ACC112 (cell line): ENCODE data around the gene BCL2L13.
"Not testable (repeated sequence)": the region's sequence is repeated elsewhere in the genome, so short reads cannot be mapped to it uniquely, and the experiment has no call there.

ENCODE experiments used
- H2AFZ ChIP-seq: fragments of 200-600 bp; sonication (generic); one replicate; pipeline ENCODE4 v1.6.0; 2017; ENCODE audit warnings: antibody characterized with exemption, low read length; ENCODE audit not compliant: unreplicated experiment
- H3K27ac ChIP-seq: fragments of 200-600 bp; sonication (generic); 2 replicates; pipeline ENCODE4 v1.5.1; 2014; ENCODE audit warnings: low read depth, mild to moderate bottlenecking, antibody characterized with exemption, low read length, moderate library complexity
- H3K27me3 ChIP-seq: fragments of 200-600 bp; sonication (generic); 2 replicates; pipeline ENCODE4 v1.6.1; 2014; ENCODE audit warnings: mild to moderate bottlenecking, antibody characterized with exemption, low read length, moderate library complexity, mixed read lengths; ENCODE audit not compliant: insufficient read depth
- H3K36me3 ChIP-seq: fragments of 200-600 bp; sonication (generic); 2 replicates; pipeline ENCODE4 v1.6.1; 2016; ENCODE audit warnings: mild to moderate bottlenecking, antibody characterized with exemption, low read length, moderate library complexity, mixed read lengths; ENCODE audit not compliant: insufficient read depth
- H3K4me1 ChIP-seq: fragments of 200-600 bp; sonication (generic); one replicate; pipeline ENCODE4 v1.6.1; 2016; ENCODE audit warnings: low read length, mixed read lengths; ENCODE audit not compliant: insufficient read depth, unreplicated experiment, control insufficient read depth
- H3K4me3 ChIP-seq: fragments of 200-600 bp; sonication (generic); 2 replicates; pipeline ENCODE4 v1.5.1; 2014; ENCODE audit warnings: mild to moderate bottlenecking, low read depth, low read length
- H3K79me2 ChIP-seq: fragments of 200-600 bp; sonication (generic); one replicate; pipeline ENCODE4 v1.6.0; 2016; ENCODE audit warnings: low read length; ENCODE audit not compliant: control insufficient read depth, unreplicated experiment, insufficient read depth

BCL2L13 gene

DNA sequence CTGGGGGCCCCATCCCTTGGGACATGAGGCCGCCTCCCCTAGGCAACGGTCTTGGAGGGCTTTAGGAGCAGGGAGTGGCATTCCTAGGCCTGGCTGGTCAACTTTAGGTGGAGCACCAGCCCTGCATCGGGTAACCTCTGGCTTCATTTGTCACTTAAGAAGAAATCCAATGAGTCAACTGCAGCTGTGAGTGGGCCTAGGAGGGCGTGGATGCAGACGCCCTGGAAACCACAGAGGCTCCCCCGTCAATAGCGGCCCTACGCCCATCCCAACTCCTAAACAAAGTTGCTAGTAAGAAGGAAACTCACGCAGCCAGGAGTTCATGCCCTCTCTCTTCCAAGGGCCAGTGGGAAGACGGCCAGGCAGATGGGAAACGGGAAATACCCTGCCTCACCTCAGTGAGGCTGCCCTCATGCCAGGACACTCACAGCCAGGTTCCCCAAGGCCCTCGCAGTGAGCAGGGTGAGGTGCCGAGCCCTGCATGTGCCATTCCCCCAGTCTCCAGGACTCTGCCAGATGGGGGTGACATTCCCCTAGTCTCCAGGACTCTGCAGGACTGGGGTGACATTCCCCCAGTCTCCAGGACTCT, 114.9 kb downstream of the BCL2L13 start:
- no peak overlapping the region for H3K4me3 ChIP-seq
- no peak overlapping the region for H2AFZ ChIP-seq
- H3K27ac ChIP-seq: no peak overlapping the region
- no peaks in the 10 kb centered on the region for H3K36me3 ChIP-seq
- H3K27me3 ChIP-seq: no peaks in the 10 kb centered on the region
- no peaks in the 10 kb centered on the region for H3K79me2 ChIP-seq
- no peaks in the 10 kb centered on the region for H3K4me1 ChIP-seq

- Histone ChIP-seq H3K79me2 (no peaks in the 10 kb centered on the region), H3K4me3 (no peak overlapping the region), H3K27me3 (no peaks in the 10 kb centered on the region), H3K36me3 (no peaks in the 10 kb centered on the region), H3K4me1 (no peaks in the 10 kb centered on the region), H3K27ac (no peak overlapping the region), H2AFZ (no peak overlapping the region)
Measured at GRCh38 chr22:17754233-17754925, 115.8 kb downstream of the BCL2L13 start.

GRCh38 chr22:17761138-17761488, 122.6 kb downstream of the BCL2L13 start:
- no peak overlapping the region for H3K27ac ChIP-seq

GRCh38 chr22:17763442-17763841, 124.9 kb downstream of the BCL2L13 start:
- not testable (repeated sequence) for H3K4me3 ChIP-seq, H3K4me1 ChIP-seq, H3K36me3 ChIP-seq, H2AFZ ChIP-seq, H3K27ac ChIP-seq, H3K79me2 ChIP-seq, H3K27me3 ChIP-seq

More at GRCh38 chr22:17761138-17761488, 122.6 kb downstream of the BCL2L13 start:
- peaks cover 3% of the 10 kb centered on the region for H3K4me1 ChIP-seq
- H3K36me3 ChIP-seq: no peaks in the 10 kb centered on the region
- no peaks in the 10 kb centered on the region for H3K27me3 ChIP-seq
- no peak overlapping the region for H3K4me3 ChIP-seq
- no peaks in the 10 kb centered on the region for H3K79me2 ChIP-seq
- no peak overlapping the region for H2AFZ ChIP-seq

GRCh38 chr22:17764036-17764435, 125.5 kb downstream of the BCL2L13 start:
- no peak overlapping the region for H2AFZ ChIP-seq
- H3K27ac ChIP-seq: no peak overlapping the region
- no peak overlapping the region for H3K4me3 ChIP-seq
- no peaks in the 10 kb centered on the region for H3K36me3 ChIP-seq
- H3K4me1 ChIP-seq: peaks cover 3% of the 10 kb centered on the region
- H3K27me3 ChIP-seq: no peaks in the 10 kb centered on the region
- H3K79me2 ChIP-seq: no peaks in the 10 kb centered on the region

DNA sequence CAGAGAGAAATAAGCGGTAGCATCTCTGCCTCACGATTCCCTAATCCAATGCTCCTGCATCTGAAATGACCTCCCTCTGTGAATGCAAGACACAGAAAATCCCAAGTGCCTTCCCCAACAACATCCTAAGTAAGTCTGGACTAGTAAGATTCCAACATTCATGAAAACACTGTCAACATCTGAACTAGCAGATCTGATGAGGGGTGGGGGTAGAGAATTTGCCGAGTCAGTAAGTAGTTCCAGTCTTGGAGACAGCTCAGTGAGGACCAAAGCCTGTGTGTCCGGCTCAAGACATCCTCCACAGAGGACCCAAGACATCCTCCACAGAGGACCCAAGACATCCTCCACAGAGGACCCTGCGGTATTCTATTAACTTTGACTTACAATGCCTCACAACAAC, 126.3 kb downstream of the BCL2L13 start:
- H3K4me3 ChIP-seq, H2AFZ ChIP-seq, H3K36me3 ChIP-seq, H3K27ac ChIP-seq, H3K79me2 ChIP-seq, H3K27me3 ChIP-seq, H3K4me1 ChIP-seq: not testable (repeated sequence)

DNA sequence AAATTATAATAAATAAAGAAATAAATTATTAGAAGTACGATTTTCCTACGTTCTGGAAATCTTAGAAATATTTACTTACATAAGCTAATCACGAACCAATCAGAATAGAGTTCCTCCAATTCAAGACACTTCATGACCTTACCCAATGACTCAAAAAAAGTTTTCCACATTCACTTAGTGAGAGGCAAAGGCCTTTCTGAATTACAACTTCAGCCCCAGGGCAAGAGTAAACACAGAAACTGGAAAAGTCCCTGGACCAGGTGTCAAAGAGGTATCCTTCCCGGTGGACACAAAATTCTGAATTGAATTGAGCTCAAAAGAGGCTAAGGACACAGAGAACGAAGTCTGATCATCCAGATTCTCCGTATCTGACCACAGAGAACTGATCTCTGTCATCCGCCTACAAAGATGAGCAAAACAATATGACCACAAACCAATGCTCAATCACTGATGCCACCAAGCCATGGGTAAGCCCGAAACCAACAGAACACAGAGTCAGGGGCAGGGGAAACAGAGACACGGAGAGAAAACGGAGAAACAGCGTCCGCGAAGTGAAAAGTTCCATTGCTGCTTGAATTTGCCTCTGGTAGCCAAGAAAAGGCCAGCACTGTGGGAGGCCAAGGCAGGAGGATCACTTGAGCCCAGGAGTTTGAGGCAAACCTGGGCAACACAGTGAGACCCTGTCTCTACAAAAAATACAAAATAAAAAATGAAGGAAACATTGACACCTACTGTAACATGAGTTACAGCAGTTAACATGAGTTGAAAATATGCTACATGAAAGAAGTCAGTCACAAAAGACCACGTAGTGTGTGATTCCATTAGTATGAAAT, 128.9 kb downstream of the BCL2L13 start:
- H3K4me3 ChIP-seq: no peak overlapping the region
- H3K27ac ChIP-seq: no peak overlapping the region
- no peak overlapping the region for H2AFZ ChIP-seq
- H3K36me3 ChIP-seq: no peaks in the 10 kb centered on the region
- H3K4me1 ChIP-seq: no peaks in the 10 kb centered on the region
- no peaks in the 10 kb centered on the region for H3K79me2 ChIP-seq
- no peaks in the 10 kb centered on the region for H3K27me3 ChIP-seq

DNA sequence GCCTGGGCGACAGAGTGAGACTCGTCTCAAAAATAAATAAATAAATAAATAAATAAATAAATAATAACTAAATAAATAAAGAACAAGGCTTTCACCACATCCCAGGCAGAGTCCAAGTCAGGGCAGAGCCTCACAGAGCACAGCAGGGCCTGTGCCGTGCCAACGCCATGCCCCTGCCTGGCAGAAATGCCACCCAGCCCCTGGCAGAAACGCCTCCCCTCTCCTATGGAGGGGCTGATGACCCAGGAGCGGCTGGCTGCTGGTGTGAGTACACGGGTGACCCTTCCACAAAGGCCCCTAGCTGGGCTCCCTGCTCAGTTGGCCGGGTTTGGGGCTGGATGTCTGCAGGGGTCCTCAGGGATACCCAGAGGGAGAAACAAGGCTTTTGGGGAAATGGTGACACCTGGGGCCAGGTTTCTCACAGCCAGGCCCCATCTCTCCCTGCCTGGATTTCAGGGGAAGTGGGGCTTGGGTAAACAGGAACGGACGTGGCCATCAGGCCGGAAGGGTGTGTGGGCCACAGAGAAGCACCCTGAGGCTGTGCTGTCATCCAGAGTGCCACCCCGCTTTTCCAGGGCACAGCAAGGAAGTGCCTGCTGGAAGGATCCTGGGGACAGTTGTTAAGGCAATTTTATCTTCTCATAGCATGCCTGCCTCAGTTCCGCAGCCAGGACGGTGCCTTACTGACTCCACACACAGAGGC, 130.6 kb downstream of the BCL2L13 start:
- Histone ChIP-seq H3K4me1 (peaks cover 3% of the 10 kb centered on the region), H3K27me3 (no peaks in the 10 kb centered on the region), H3K36me3 (no peaks in the 10 kb centered on the region), H3K4me3 (no peak overlapping the region), H3K79me2 (peaks cover 4% of the 10 kb centered on the region), H2AFZ (no peak overlapping the region), H3K27ac (no peak overlapping the region)

DNA sequence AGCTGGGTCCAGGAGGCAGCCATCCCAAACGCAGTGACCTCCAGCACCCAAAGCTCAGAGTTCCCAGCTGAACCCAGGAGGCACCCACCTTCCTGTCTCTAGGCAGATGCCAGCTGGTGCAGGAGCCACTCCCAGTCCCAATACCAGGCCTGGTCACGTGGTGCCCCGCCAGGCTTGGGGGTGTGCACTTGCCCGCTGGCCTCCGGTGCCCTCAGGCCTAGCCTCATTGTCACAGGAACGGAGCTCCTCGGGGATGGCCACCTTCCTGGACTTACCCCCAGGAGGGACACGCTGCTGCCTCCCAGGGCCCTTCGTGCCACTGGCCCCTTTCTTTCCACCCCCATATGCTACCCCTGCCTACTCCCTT, 131.1 kb downstream of the BCL2L13 start:
- H3K4me1 ChIP-seq: peaks cover 3% of the 10 kb centered on the region
- H3K79me2 ChIP-seq: peaks cover 4% of the 10 kb centered on the region
- no peak overlapping the region for H2AFZ ChIP-seq
- H3K27ac ChIP-seq: no peak overlapping the region
- H3K36me3 ChIP-seq: no peaks in the 10 kb centered on the region
- H3K27me3 ChIP-seq: no peaks in the 10 kb centered on the region
- H3K4me3 ChIP-seq: no peak overlapping the region

GRCh38 chr22:17770180-17771077, 131.9 kb downstream of the BCL2L13 start:
- Histone ChIP-seq H3K79me2 (peaks cover 4% of the 10 kb centered on the region), H3K36me3 (no peaks in the 10 kb centered on the region), H3K27me3 (no peaks in the 10 kb centered on the region), H3K4me3 (no peak overlapping the region), H3K4me1 (peaks cover 3% of the 10 kb centered on the region), H3K27ac (no peak overlapping the region), H2AFZ (no peak overlapping the region)
